Measurements from ENCODE around the gene SLC43A1.

The SLC43A1 gene

DNA sequence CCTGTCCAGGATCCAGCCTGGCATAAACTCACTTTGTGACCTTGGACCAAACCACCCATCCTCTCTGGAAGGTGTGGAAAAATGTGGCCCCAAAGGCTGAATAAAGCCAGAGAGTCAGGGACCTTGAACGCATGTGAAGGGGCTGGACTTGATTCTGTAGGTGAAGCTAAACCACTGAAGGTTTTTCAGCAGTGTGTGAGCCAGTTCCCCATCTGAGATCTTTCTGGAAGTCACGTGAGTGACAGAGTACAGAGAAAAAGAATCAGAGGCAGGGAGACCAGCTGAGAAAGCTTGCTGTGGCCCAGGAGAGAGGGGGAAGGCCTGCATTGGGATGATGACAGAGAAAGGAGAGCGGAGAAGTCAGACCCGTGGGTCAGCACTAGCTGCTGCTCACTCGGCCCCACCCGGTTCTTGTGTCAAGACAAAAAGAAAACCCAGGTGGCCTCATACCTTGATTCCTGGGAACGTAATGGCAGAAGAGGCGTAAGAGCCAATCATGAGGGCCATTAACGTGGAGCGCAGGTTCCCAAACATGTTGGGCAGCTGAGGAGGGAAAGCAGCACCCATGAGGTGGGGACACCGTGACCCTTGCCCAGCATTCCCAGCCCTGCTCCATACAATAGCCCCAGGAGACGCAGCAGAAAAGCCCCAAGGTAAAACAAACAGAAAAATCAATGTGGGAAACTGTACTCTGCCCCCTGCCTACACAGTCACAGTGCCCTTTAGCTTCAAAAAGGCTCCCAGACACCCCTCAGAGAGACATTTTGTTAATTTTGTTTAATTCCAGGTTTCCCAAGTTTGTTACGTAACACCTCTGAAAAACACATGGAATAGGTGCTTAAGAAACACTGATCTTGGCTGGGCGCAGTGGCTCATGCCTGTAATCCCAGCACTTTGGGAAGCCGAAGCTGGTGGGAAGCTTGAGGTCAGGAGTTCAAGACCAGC, 17.9 kb downstream of the SLC43A1 start:
- FAIRE-seq = no peak

DNA sequence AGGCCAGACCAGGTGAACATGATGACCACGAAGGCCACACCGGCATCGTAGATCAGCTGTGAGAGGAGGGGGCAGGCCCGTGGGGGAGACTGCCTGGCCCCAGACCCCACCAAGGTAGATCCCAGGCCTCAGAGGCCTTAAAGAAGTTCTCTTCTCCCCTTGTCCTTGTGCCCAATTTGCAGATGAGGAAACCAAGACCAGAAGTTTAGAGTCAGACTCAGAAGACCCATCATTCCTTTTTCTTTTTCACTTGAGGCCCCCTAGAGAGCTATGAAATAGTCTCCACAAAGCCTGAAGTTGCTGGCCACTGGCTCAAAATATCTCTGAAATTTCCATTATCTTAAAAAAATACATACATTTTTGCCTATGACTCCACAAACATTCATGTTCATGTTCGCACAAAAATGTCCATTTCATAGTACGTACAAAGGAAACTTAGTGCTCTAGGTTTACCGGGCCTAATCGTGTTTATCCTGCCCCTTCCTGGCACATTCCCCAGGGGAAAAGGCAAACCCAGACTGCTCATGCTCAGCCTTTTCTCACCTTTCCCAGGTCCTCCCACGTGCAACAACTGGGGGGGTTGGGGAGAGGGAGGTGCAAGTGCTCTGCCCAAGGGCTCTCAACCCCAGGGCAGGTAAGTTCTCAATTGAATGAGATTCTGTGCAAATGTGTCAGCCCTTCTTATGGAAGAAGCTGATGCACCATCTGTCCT, 19.2 kb downstream of the SLC43A1 start:
- FAIRE-seq = no peak

DNA sequence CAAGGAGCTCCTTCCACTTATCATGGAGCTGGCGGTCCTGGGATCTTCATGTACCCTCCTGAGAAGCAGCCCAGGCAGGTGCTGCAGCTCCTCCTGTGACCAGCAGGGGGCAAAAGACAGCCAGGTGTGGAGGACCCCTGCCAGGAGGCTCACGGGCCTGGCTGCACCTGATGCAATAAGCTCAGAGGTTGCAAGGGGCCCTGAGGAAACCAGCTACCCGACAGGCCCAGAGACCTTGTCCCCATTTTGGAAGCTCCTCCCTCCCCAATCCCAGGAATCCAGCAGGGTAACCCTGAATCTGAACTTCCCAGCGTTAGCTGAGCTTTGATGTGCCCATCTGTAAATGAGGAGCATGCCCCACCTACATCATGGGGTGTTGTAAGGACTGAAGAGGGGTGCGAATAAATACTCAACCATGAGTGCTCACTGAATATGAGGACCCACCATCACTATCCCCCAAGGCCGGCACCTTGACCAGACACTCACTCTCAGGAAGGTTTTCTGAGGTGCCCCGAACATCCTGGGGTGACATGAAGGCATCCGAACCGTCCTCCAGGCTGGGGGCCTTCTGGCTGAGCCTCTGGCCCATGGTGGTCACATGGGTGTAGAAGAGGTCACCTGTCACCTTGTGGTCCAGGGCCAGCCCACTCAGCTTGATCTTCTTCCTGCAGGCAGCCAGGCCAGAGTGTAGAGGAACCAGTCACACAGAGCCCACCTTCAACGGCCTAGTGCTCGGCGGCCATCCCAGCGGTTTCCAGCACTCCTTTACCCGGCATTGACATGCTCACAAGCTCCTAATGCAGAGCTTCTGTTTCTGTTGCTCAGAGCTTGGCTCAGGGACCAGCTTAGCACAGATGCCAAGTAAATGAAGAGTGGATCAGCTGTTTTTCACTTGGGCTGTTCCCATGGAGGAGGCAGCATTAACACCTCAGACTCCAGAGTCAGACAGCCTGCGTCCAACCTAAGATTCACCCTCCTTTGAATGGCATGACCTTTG, 21.7 kb downstream of the SLC43A1 start:
- no peak for FAIRE-seq

DNA sequence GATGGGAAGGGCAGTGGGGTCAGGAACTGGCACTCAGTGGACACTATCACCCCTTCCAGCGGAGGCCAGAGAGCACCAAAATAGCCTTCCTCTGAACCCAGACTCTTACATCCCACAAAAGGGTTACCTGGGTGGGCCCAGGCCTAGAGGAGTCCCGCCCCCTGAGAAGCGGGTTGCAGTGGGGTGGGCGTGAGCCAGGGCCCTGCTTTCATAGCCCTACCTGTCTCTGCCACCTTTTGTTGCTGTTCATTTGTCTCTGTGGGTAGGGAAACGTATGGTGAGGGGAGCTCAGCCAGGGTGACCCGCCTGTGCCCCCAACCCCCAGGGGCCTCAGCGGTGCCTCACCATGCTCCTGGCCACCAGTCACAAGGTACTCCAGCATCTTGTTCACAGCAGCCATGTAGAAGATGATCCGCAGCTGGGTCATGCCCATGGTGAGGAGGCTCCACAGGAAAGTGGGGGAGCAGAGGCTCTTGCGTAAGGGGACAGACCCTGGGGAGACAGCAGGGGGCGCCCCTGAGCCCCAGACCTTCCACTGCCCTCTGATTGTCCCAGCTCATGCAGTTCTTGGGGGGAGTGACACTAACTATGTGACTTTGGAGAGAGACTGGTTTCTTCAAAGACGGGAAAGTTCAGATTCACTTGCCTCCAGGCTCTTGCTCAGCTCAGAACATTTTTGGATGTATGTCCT, 24.0 kb downstream of the SLC43A1 start:
- no peak for FAIRE-seq

DNA sequence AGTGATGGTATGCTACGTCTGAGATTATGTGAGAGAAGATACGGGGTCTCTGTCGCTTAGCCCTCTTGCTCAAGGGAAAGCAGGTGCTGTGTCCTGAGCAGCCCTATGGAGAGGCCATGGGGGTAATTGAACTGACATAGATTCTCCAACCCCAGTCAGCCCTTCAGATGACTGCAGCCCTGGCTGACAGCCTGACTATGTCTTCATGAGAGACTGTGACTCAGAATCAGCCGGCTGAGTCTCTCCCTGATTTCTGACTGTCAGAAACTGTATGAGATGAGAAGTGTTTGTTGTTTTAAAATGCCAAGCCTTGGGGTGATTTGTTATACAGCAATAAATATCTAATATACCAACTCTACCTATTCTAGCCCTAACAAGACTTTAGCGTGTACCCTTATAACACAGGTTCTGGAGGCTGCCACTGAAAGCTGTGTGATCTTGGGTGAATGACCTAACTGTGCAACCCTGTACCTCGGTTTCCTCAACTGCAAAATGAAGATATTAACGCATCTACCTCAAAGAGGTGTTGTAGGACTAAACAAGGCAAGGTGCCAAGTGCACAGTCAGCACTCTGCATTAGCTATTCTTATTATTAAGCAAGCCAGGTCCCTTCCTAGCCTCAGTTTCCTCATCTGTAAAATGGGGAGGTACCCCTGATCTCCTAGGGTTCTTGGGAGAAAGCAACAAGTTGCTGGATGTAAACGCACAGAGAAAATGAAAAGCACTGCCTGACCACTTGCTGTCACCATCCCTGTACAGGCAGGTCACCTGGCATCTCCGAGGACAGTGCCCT, 24.9 kb downstream of the SLC43A1 start:
- FAIRE-seq = no peak

DNA sequence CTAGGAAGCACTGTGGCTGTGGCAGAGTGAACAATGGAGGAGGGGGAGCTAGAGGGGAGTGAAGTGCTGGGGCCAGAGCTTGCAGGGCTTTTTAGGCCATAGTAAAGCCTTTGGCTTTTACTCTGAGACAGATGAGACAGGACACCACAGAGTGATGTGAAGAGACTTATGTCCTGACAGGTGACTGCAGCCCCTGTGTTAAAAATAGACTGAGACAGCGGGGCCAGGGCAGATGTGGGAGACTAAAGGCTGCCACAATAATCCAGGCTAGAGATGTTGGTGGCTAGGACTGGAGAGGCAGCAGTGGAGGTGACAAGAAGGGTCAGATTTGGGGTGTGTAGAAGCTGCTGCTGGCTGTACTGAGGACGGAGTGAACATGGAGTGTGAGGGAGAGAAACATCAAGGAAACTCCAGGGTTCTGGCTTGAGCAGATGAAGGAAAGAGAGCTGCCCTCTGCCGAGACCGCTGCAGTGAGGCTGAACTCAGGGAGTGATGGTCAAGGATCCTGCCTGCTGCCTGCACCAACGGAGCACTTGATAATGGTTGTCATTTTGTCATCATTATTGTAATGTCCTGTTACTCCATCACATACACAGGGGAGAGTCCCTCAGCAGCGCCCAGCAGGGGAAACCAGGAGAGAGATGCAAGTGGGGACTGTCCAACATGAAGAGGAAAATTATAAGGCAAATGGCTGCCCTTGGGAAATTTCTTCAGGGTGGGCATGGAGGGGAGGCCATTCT, 27.4 kb downstream of the SLC43A1 start:
- no peak for FAIRE-seq

DNA sequence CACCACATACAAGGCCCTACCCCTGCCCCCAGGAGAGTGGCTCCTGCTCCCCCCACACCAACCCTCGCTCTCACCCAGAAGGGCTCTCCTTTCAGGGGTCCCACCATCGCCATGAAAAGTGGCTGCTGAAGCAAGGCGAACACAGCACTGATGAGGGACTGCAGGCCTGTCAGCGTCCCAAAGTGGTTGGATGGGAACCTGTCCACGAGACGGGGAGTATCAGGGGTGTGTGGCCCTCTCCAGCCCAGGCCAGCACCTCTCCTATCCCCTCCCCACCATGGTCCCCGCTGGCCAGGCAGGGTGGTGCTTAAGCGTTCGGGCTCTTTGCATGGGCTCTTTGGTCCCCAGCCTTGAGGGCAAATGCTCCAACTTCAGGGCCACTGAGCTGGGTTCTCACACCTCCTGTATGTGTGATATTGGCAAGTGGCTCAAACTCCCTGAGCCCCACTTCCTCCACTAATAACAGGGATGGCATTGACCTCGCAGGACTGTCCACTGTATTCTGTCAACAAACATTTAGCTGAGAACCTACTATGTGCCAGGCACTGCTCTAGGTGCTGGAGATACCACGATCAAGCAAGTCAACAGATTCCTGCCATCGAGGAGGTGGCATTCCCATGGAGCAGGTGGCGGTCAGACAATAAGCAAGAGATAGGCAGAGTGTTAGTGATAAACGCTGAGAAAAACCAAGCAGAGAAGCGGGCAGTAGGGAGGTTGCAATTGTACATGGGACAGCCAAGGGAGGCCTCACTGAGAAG, 28.3 kb downstream of the SLC43A1 start:
- FAIRE-seq = no peak

DNA sequence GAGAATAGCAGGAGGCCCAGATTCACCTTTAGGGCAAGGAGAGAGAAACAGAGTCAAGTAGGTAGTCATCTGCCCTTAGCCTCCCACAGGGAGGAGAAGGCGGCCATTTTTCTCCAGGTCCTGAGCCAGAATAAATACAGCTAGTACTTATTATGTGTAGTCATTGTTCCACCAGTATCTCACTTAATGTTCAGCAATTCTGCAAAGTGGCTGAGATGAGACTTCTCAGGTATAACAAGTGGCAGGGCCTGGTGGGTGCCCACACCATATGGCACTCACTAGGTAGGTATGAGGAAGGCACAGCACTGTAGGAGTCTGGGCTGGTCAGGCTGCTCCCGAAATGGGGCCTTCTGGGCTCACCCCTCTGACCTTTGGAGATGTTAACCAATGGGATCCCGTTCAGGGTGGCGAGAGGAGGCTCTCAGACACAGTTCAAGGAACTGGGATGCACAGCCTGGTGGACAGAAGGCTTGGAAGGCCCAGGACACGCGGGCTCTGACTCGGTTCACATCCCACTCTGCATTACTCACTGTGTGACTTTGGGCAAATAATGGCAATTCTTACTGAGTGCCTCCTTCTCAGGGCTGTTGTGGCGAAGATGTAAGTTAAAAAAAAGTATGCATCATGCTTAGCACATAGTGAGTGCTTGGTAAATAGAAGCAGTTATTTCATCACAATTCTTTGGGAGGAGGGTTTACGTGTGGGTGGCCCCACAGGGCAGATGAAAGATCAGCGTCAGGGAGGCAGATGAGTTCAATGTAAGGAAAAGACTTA, 30.1 kb downstream of the SLC43A1 start:
- no peak for FAIRE-seq

DNA sequence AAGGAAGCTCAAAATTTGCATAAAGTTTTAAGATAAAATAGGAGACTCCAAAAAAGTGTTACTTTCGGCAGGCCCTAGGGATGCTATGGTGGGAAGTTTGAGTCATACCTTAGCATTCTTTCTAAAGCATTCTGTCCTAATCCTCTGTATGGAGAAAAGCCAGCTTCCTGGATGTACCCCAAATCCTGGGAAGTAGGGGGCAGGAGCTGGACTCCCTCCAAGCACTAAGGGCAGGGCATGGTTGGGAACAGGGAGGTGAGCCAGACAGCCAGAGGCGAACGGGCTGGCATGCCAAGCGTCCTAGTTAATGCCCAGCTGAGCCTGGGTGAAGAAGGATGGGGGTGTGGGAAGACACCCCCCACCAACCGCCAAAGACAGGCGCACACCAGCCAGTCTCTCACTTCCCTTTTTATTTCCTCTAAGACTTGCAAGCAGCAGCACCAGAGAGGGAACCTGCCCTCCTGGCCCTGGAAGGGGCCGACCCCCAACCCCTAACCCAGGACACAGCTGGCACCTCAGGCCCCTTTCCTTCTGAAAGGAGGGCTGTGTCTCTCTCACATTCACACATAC, 31.3 kb downstream of the SLC43A1 start:
- FAIRE-seq = no peak

DNA sequence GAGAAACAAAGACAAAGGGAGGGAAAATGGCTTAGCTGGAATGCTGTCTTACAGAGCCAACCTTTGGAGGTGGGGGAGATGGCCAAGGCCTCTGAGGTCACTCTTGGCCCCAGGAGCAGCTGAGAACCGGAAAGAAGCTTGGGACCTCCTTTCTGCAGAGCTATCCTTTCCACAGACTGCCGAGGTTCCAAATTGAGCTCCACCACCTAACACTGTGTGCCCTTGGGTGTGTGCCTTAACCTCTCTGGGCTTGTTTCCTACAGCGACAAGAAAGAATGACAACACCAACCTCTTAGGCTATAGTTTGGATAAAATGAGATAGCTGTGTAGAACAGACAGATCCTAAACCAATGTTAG, 32.0 kb downstream of the SLC43A1 start:
- no peak for FAIRE-seq

DNA sequence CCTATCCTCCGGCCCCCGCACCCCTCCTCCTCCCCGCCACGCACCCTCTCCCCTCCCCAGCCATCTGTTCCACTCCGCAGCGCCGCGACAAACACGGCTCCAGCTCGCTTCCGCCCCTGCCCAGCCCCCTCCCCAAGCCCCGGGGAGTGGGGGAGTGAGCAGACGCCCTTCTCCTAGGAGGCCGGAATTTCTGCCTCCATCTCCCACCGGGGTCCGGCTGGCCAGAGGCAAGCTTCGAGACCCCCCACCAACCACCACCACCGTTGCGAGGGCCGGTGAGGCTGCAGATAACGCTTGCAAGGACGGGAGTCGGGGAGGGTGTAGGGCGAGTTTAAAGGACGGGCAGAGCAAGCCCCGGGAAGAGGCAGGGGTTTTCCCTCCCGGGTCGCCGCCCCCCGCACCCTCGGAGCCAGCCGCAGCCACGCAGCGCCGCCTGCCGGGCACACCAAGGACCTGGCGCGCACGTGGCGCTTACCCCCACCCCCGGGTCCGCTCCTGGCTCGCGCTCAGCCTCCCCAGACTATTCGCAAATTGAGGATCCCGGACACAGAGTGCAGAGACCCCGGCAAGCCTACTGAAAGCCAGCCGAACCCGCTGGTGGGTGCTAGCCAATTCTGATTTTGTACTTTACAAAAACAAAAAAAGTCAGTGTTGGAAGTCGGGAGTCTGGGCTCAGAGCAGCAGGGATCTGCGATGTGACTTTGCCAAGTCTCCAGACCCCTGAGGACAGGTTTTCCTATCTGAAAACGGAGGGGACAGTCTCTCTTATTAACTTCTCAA, 32.5 kb downstream of the SLC43A1 start:
- FAIRE-seq = no peak

DNA sequence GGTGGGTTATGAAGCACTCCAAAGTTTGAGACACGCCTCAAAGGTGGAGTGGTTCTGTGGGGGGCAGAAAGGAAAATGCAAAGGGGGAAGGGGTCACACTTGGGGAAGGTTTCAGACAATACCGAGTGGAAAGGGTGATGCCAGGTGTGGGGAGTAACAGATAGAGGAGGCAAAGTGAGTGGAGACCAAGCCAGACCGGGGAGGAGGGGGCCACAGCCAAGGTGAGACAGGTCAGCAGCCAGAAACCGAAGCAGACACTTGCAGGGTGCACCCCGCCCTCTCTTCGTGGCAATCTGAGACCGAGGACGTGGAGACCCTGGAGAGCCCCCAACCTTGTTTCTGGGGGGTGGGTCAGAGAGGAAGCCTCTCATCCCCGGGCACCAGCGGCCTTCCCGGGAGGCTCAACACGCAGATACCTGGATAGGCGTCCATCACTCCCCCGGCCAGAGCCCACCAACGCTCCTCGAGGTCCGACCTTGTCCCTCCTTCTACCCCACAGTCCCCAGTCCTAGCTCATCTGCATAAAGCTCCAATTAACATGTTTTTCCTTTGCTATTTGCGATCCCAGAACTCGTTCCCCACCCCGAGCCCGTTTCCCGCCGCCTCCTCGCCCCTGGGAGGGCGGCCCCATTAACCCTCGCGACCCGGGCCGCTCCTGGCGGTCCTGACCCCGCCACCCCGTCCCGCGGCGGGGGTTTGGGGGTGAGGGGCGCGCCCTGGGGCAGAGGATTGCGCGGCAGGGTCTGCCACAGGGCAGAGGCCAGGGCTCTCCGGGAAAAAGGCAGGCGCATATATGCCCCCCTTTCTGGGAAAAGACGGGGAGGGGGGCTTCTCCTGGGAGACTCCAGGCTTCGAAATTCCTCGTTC, 33.4 kb downstream of the SLC43A1 start:
- FAIRE-seq = no peak

DNA sequence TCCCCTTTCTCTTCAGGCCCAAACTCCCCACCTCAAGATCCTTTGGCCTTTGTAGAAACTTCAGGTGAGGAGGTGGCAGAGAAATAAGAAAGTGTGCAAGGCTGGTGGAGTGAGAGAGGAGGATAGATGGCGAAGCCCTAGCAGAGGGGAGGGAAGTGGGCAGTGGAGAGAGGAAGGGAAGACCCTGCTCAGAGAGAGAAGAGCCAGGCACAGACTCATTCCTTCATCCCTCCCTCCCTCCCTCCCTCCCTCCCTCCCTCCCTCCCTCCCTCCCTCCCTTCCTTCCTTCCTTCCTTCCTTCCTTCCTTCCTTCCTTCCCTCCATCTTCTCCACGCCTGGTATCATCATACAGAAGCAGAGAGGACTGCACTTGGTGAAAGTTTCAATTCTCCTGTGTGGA, 34.2 kb downstream of the SLC43A1 start:
- FAIRE-seq = no peak

DNA sequence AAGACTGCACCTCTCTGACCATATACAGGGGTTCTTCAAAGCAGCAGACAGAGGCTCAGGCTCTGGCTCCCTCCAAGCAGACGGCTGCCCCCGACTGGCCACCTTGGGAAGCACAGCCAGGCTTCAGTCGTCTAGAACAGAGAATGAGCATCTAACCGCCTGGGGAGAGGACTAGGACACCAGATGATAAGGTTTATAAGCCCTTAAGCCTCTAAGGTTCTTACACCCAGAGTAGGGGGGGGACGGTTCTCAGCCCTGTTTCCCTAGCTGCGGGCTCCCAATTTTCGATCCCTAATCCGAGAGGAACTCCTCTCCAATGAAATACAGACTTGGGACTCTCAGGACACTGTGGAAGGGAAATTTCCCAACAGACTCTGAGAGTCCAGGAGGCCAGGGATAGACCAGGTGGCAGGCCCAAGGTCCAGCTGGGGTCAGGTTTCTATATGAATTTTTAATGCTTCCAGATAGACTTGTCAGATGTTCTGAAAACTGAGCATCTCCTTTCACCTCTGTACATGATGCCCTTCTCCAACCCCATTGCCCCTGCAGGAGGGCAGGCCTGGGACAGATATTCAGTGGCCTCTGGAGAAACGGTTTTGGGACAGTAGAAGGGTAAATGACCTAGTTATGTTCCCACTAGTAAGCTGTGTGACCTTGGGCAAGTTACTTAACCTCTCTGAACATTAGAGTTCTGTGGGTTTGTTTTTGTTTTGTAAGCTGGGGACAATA, 34.9 kb downstream of the SLC43A1 start:
- peak; percentile 76 for FAIRE-seq

DNA sequence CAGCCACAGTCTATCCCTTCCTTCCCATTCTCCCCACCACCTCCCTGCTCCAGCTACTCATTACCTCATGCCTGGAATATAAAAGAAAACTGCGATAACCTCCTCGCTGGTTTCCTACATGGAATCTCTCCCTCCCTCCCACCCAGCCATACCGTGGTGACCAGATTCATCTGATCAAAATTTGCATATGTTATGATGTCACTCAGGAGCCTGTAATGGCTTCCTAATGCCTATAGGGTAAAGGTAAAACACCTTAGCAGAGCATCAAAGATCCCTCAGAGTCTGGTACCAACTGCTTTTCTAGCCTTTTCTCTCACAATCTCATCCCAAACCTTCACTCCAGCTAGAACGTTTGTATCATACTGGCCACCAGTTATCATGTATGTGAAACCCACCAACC, 35.6 kb downstream of the SLC43A1 start:
- no peak for FAIRE-seq

DNA sequence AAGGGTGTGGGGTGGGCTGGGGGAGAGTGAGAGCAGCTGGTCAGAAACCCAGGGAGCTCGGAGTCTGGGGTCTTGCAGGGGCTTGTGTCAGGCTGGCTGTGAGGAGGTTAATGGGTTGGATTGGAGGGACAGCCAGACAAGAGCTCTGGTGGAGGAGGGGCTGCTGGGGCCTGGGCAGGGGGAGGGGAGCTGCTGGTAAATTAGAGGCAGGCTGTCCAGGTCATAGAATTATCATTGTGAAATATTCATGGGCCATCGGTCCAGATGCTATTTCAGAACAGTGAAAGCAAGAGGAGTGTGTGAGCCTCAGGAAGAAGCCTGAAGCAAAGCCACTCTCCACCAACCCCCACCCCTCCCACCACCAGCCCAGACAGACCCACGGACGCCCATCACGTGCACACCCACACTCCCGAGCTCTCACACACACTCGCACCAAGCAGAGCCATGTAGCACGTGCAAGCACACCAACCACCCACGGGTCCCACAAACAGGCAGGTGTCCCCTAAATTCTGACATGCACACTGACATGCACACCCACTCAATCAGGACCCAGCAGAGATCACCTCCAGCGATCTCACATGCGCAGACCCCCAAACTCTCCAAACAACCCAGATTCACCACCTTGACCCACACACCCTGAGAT, 36.4 kb downstream of the SLC43A1 start:
- FAIRE-seq = no peak
